Measurements from ENCODE around the gene CDC40.
"Not testable (repeated sequence)": the region's sequence is repeated elsewhere in the genome, so short reads cannot be mapped to it uniquely, and the experiment has no call there.

The CDC40 gene

DNA sequence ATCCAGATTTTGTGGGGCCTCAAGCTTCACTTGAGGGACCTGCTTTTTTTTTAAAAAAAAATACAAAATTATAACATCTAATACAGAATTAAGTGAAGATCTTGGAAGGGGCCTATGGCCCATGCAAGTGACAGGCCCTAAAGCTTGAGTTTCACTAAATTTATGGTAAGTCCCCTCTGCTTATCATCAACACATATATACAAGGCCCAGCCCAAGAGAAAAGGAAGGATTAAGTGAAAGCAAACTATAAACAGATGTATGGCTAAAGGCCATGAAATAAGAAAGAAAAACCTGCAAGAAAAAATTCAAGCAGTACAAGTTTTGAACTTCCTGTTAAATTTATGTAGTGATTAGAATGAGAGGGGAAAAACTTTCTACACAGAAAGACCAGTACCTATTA is 86.8 kb downstream of the CDC40 start:
- in situ Hi-C loops (cut with HindIII; ENCODE audit: low sequenced_read_pairs): no loop called here

DNA sequence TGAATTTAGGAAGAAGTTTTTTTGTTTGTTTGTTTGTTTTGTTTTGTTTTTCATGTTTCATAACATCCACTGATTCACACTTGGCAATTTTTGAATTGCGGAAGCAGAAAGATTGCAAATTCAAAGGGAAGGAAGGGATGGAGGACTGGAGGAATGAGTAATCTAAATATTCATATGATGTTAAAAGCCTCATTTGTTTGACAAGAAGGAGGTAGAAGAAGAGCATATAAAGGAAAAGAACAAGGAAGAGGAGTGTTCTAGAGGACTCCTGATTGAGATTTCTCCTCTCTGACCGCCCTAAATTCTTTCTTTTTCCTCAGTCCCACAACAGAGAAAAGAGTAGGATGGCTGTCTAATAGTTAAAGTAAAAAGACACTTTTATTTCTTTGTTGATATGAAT is 89.4 kb downstream of the CDC40 start:
- in situ Hi-C loops (cut with HindIII; ENCODE audit: low sequenced_read_pairs): no loop called here

DNA sequence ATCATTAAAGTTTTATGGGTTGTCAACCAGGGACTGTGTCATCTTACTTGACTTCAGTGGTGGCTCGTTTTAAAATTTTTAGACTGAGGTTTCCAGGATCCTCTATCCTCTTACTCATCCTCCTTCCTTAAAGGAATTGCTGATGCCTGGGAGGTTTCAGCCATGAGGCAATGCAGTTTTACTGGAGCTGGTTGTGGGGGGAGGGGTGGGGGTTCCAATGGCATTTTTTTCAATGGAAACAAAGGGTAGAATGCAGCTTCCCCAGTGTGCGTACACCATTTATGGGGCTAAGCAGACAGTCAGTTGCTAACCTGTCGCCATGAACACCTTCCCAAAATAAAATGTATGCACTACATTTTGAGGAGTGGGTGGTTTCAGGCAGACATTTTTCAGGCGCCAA is 89.9 kb downstream of the CDC40 start:
- in situ Hi-C loops (cut with HindIII; ENCODE audit: low sequenced_read_pairs): no loop called here

DNA sequence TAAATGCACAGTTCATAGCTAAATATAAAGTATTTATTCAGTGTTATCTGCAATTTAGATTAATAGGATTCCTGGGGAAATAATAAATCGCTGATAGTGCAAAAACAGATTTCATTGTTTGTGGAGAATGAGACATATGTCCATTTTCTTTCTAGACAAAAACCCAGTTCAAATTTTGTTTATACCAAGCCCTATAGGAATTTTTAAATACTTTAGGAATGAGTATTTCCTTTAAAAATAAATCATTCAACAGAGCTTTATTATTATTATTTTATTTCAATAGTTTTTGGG is 91.5 kb downstream of the CDC40 start:
- in situ Hi-C loops (cut with HindIII; ENCODE audit: low sequenced_read_pairs): no loop called here

DNA sequence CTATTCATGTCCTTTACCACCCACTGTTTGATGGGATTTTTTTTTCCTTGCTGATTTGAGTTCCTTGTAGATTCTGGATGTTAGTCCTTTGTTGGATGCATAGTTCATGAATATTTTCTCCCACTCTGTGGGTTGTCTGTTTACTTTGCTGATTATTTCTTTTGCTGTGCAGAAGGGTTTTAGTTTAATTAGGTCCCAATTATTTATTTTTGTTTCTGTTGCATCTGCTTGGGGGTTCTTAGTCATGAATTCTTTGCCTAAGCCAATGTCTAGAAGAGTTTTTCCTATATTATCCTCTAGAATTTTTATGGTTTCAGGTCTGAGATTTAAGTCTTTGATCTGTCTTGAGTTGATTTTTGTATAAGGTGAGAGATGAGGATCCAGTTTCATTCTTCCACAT is 92.6 kb downstream of the CDC40 start:
- in situ Hi-C loops (cut with HindIII; ENCODE audit: low sequenced_read_pairs): not testable (repeated sequence)

DNA sequence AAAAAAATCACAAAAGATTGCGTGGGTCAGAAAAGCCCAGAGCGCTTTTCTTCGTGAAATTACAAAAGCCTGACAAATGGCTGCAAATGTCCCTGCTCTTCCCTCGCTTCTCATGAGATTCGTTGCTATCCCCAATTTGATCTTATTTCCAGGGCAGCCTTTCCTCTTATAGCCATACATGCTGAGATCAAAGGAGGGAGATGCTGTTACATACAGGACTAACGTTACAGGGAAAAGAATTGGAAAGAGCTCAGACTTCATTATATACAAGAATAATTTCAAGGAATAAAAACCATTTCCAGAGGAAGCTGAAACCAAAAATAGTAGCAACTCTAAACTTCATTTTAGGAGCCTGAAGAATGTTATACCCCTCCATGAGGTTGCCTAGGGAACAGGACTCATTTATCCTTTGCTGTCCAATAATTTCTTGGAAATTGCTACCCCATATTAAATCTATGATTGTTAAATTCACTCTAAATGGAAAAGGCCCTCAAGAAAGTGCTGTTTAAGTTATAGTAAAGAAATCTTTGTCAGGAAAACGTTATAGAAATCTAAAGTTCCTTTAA is 97.0 kb downstream of the CDC40 start:
- in situ Hi-C loops (cut with HindIII; ENCODE audit: low sequenced_read_pairs): no loop called here
